T-helper 2 cell treated with Interferon-gamma antibody and Interleukin-4, amounts not matched to agents 100 ng/mL and 5 ng/mL, for 36 hours (primary cell): ENCODE data around the gene PELI3. TPM values are rescaled to one million over a fixed set of nuclear protein-coding genes. Genes with fewer than 3 reads are reported as not detected.
"Not testable (repeated sequence)": the region's sequence is repeated elsewhere in the genome, so short reads cannot be mapped to it uniquely, and the experiment has no call there.

Source experiments
- intact Hi-C: fragments of 100-400 bp; cut with micrococcal nuclease; formaldehyde crosslinking; loops from one replicate; pipeline ENCODE4 v1.15.1; 2023
- total RNA-seq: library from RNA; stranded (reverse); gene quantifications from 2 replicates; pipeline ENCODE4 v1.2.3, GENCODE V29; 2022

Gene PELI3
- total RNA-seq, 1 donor from 2014 or later: 8.3 TPM

GRCh38 chr11:66443602-66444001, 23.1 kb upstream of the PELI3 start:
- intact Hi-C loops: no loop called here

GRCh38 chr11:66447012-66447411, 19.7 kb upstream of the PELI3 start:
- intact Hi-C loops: no loop called here

- intact Hi-C loops: no loop called here
Measured at GRCh38 chr11:66448523-66448922, 18.2 kb upstream of the PELI3 start.

- intact Hi-C loops: no loop called here
Measured at GRCh38 chr11:66450560-66450959, 16.1 kb upstream of the PELI3 start.

- intact Hi-C loops: no loop called here
Measured at GRCh38 chr11:66451663-66452062, 15.0 kb upstream of the PELI3 start.

- intact Hi-C loops: no loop called here
Measured at GRCh38 chr11:66454247-66454646, 12.5 kb upstream of the PELI3 start.

- intact Hi-C loops: no loop called here
Measured at GRCh38 chr11:66454828-66455227, 11.9 kb upstream of the PELI3 start.

GRCh38 chr11:66457826-66458225, 8.9 kb upstream of the PELI3 start:
- intact Hi-C loops: no loop called here

DNA sequence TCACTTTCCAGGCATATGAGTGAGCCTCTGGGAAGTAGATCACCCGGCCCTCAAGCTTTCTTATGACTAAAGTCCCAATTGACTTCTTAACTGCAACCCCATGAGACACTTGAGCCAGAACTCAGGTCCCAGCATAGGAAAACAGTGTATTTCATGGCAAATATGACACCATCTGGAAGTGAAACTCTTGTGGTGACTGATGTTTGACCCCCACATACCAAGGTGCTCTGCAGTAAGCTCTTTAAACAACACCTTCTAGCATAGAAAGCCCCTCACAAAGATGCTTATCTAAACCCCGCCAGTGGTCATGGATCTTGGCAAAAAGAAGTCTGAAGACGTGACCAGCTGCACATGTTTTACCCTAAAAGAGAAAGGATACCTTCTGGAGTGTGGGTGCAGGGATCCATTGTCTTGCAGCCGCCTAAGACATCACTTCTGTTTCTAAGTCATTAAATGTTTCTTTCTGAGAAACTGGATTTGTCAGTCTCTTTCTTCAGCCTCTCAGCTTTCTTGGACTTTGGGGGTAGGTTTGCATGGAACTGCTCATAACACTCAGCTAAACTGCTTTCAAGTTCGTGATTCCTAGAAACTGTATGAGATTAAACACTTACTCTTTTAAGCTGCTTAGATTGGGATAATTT, 7.4 kb upstream of the PELI3 start:
- intact Hi-C loops: no loop called here

GRCh38 chr11:66462010-66462409, 4.7 kb upstream of the PELI3 start:
- intact Hi-C loops: no loop called here

DNA sequence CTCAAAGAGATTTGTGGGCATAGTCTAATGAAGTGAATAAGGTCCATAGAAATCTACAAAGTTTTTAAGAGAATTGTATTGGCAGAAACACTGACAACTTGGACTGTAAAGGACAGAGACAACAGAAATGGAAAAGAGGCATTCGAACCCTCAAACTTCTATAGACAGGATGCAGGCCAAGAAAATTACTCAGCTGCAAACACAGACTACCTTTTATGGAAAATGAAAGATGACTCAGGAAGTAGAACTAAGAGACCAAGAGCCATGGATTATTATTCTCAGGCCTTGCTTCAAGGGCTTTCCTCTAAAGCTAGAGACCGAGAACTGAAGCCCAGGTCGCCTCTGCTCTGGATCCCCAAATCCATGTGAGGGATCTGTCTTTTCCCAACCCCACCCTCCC, 3.8 kb upstream of the PELI3 start:
- intact Hi-C loops: no loop called here

DNA sequence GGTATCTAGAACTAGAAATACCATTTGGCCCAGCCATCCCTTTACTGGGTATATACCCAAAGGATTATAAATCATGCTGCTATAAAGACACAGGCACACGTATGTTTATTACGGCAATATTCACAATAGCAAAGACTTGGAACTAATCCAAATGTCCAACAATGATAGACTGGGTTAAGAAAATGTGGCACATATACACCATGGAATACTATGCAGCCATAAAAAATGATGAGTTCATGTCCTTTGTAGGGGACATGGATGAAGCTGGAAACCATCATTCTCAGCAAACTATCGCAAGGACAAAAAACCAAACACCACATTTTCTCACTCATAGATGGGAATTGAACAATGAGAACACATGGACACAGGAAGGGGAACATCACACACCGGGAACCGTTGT, 2.6 kb upstream of the PELI3 start:
- intact Hi-C loops: not testable (repeated sequence)

GRCh38 chr11:66464916-66465315, 1.8 kb upstream of the PELI3 start:
- intact Hi-C loops: no loop called here

GRCh38 chr11:66465373-66466224, 1.1 kb upstream of the PELI3 start:
- intact Hi-C loops: loop anchor here (1.0 kb wide), 3 partner anchors 15 to 153 kb away; partner anchors contain the start of gene DPP3

GRCh38 chr11:66467034-66467659, 442 bp downstream of the PELI3 start:
- intact Hi-C loops: no loop called here

DNA sequence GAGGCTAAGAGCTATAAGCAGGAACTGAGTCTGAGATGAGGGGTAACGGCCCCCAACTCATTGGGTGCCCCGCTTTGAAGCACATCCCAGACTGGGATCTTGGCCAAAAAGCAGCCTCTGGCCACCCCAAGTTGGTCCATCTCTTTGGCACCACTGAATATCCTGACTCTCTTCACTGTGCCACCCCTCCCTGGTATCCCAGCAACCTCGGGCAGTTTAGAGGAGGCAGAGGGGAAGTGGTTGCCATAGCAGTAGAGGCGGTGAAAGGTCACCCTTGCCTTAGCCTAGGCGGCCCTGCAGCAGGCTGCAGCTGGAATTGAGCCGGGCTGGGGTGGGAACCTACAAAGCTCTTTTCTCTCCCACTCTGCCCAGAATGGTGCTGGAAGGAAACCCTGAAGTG, 1.1 kb downstream of the PELI3 start:
- intact Hi-C loops: no loop called here

DNA sequence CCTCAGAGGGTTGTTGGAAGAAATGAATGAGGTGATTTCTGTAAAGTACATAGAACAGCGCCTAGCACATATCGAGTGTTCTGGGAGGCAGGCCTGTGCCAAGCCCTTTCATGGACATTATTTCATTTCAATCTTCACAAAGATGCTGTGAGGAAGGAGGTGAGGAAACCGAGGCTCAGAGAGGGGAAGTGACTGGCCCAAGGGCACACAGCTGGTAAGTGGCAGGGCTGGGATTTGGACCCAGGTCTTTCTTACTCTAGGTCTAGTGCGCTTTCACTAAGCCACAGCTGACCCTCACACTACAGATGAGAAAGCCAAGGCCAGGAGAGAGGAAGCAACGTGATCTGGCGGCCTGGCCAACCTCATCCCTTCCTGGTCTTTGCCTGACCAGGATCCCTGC, 2.0 kb downstream of the PELI3 start:
- intact Hi-C loops: no loop called here

- intact Hi-C loops: no loop called here
Measured at GRCh38 chr11:66469441-66469840, 2.7 kb downstream of the PELI3 start.

DNA sequence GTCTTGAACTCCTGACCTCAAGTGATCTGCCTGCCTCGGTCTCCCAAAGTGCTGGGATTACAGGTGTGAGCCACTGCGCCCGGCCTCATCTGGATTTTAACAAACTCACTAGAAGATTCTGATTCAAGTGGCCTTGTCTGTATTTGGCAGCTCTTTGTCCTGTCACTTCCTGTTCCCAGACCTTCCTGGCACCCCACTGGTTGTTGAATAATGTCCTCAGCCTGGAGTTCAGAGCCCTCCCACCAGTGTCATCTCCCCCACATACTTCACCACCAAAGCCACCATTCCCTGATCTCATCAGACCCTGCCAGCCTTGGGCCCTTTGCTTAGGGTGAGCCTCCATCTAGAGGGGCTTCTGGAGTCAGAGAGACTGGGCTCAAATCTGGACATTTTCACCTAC, 3.3 kb downstream of the PELI3 start:
- intact Hi-C loops: no loop called here

GRCh38 chr11:66471142-66471541, 4.4 kb downstream of the PELI3 start:
- intact Hi-C loops: no loop called here

DNA sequence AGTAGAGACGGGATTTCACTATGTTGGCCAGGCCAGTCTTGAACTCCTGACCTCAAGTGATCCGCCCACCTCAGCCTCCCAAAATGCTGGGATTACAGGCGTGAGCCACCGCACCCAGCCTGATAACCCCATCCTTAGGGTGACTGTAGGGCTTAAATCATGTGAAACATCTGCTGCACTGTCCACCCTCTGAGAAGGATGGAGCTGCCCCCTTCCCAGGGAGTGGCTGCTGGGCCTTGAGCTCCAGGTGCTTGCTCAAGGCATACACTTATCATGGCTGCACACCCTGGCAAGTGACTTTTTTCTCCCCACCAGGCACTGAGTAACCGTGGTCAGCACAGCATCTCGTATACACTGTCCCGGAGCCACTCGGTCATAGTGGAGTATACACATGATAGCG, 5.3 kb downstream of the PELI3 start:
- intact Hi-C loops: no loop called here

DNA sequence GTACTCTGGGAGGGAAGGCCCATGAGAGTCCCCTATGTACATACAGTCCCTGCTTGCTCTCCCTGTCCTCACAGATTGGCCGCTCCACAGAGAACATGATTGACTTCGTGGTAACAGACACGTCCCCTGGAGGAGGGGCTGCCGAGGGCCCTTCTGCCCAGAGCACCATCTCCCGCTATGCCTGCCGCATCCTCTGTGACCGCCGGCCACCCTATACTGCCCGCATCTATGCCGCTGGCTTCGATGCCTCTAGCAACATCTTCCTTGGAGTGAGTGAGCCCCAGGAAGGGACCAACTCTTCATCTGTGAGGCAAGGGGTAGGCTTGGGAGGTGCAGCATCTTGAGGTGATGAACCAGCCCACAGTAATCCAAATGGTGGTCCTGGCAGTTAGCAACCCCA, 6.5 kb downstream of the PELI3 start:
- intact Hi-C loops: no loop called here
